GM19238 (cell line): ENCODE measurements around the gene NEK3.
"Not testable (repeated sequence)": the region's sequence is repeated elsewhere in the genome, so short reads cannot be mapped to it uniquely, and the experiment has no call there.

Experiments
- DNase-seq: peaks from one replicate; pipeline ENCODE4 v3.0.0; 2011; ENCODE audit warnings: low spot score; ENCODE audit not compliant: insufficient read length

The NEK3 gene

DNA sequence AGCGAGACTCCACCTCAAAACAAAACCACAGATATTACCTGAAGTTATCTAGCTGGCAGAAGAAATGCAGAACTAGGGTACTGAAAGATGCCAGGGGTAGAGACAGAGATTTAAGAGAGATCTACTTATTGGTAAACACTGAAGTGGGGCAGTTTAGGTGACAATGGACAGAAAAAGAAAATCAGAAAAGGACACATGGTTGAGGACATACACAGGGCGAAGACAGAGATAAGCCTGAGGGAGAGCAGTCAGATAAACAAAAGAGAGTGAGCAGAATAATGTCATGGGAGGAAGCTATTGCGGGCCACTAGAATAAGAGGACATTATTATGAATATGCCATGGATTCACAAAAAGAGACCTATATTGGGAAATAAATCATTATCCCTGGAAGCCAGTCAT is 33.9 kb downstream of the NEK3 start:
- no peak for DNase-seq

DNA sequence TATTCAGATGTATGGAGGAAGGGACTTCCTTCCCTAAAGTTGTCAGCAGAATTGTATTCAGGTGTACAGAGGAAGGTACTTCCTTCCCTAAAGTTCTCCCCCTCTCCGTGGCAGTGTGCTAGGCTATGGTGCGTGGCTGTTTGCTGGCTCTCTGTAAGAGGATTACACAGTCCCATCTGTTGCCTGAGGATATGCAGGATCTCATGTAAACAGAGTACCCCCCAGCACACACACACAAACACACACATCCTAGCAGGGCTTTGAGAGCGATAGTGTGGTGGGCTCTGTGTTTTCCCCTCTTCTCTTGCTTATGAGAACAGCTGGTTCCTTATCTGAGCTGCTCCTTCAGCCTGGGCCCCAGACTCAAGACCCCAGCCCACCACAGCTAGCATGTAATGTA is 40.8 kb downstream of the NEK3 start:
- no peak for DNase-seq

- no peak for DNase-seq
These were observed 41.3 kb downstream of the NEK3 start for GRCh38 chr13:52118095-52118494.

DNA sequence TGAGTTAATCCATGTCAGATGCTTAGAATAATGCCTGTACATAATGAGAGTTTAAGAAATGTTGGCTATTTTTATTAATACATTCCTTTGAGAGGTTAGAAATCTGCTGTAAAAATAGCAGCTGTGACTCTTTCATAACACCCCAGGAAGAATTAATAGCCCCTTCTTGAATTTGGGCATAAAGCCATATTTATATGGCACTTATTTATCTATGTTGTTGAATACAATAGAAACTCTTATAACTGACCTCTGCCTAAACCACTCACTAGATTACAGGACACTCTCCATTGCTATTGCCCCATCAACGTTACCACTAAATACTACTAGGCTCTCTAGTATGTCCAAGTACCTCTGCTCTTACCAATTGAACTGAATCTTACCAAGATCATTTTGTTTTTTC is 46.8 kb downstream of the NEK3 start:
- DNase-seq, result no peak

DNA sequence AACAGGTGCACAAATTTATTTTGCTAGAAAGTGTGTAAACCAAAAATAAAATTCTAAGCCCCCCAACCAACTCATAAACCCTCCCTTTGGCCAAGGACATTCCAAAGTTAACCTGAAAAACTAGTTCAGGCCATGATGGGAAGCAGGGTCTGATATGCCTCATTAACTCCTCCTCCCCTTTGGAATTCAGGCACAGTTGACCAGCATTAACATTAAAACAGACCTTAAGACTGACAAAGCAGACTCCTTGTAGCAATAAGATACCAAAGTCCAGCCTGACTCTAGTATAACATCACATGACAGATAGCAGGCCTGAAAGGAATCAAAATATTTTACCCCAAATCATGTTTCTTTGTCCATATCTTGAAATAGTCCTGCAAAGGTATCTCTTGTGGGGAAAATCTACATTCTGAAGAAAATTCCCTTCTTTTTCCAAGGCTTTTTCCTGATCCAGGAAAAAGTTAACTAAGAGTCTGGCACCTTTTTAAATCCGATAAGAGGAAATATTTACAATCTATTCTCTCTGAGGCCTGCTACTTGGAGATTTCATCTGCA is 50.2 kb downstream of the NEK3 start:
- DNase-seq, result no peak

DNA sequence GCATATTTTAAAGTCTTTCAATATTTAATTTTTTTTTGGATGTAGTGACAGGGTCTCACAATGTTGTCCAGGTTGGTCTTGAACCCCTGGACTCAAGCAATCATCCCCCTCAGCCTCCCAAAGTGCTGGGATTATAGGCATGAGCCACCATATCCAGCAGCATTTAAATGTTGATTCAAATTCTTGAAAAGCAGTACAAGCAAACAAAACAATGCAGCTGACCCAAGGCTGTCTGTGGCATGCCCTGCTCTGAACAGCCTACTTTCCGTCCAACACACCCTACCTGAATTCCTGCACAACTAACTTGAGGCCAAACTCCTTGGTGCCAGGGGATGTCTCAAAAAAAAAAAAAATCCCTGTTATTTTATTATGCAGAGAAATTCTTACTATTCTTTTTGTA is 53.6 kb downstream of the NEK3 start:
- DNase-seq, result no peak

DNA sequence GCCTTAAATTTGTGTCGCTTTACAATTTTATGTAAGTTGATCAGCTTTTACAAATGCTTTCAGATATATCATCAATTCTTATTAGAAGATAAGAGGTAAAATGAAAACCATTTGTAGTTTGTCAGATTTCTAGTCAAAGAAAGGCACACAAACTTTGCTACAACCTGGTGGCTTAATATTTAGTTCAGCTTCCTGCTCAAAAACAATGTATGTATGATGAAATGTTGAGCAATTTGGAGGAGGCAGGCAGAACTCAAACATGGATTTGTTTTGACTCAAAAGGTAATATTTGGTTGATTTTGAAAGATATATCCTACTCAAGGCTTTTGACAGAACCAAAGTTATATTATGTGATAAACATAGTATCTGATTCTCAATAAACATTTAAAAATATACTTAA is 54.8 kb downstream of the NEK3 start:
- DNase-seq, result no peak

DNA sequence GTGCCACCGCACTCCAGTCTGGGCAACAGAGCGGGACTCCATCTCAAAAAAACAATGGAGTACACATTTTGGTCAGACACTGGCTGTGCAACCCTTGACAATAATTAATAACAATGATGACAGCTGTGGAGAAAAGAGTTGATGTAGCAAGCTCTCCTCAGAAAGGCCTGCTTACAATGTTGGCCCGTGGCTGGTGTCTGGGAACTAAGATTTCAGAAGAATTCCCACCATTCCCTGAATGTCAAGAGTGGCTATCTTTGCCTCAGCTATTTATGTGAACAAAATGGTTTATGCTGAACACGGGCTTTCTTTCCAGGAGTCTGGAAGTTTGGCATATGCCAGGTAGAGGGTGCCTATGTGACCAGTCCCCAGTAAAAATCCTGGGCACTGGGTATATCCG is 56.0 kb downstream of the NEK3 start:
- no peak for DNase-seq

- not testable (repeated sequence) for DNase-seq
These were observed 57.0 kb downstream of the NEK3 start for GRCh38 chr13:52102423-52102822.

GRCh38 chr13:52097197-52097596 is 62.2 kb downstream of the NEK3 start:
- no peak for DNase-seq

- DNase-seq, result no peak
These were observed 62.6 kb downstream of the NEK3 start for GRCh38 chr13:52096748-52097147.

- DNase-seq, result no peak
These were observed 63.3 kb downstream of the NEK3 start for GRCh38 chr13:52096062-52096461.

GRCh38 chr13:52092087-52092486 is 67.3 kb downstream of the NEK3 start:
- no peak for DNase-seq

- no peak for DNase-seq
These were observed 67.9 kb downstream of the NEK3 start for GRCh38 chr13:52091473-52091872.

DNA sequence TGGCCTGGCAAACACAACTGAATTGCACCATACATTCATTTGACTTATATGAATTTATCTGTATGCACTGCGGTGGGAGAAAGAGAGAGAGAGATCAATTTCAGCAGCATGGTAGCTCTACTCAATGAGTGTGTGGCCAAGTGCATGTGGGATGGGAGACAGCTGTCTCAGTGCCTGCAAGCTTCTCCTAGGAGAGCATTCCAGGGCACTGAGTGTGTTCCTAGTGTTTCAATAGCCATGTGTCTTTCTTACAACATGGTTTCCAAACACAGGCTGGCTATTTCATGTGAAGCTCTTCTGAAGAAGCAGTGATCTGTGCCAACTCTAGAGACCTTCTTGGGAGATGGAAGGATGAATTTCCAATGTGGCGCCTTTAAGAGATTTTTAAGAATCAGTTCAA is 74.0 kb downstream of the NEK3 start:
- DNase-seq, result no peak

DNA sequence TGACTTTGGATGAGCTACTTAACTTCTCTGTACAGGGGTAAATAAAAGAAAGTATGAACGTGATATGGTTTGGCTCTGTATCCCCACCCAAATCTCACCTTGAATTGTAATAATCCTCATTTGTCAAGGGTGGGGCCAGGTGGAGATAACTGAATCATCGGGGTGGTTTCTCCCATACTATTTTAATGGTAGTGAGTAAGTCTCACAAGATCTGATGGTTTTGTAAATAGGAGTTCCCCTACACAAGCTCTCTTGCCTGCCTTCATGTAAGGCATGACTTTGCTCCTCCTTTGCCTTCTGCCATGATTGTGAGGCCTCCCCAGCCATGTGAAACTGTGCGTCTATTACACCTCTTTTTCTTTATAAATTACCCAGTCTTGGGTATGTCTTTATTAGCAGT is 74.4 kb downstream of the NEK3 start:
- not testable (repeated sequence) for DNase-seq
